NCI-H2227 (cell line): ENCODE measurements around the gene FAM131A.
"Not testable (repeated sequence)": the region's sequence is repeated elsewhere in the genome, so short reads cannot be mapped to it uniquely, and the experiment has no call there.

Experiments
- DNase-seq: peaks from one replicate; lab custom pipeline; 2025; ENCODE audit not compliant: unreplicated experiment; lab: John Stamatoyannopoulos, UW

Gene FAM131A

DNA sequence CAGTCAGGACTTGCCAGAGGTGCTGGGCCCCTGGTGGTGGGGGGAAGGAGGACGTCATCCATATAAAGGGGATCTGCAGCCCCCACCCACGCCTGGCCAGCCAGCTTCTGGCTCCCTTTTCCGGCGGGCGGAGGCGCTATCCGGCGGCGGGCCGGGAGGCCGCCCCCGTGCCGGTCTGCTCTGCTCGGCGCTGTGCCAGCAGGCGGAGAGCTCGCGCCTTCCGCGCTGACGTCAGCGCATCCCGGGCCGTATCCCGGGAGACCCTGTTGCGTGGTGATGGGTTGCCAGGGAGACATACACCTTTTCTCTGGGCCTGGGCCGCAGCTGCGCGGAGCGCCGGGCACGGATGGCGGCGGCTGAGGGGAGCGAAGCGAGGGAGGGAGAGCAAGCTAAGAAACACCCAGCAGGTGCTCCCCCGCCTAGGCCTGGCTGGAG is 1.1 kb downstream of the FAM131A start:
- DNase-seq, result peak; percentile 98

DNA sequence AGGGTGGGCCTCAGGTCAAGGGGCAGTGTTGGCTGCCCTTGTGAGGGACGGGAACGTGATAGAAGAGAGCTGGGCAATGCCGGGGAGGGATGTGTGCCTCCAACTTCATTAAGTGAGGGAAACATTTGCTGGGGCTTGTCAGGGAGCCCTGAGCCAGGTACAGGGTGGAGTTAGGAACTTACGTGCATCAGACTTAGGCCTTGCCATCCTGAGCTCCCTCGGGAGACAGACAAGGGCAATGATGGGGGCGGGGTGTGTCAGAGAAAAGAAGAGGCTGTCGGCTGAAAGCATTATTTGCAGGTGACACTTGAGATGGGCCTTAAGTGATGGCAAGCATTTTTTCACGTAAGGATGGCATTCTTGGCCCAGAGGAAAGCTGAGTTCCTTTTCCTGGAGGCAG is 1.6 kb downstream of the FAM131A start:
- DNase-seq, result peak; percentile 71

DNA sequence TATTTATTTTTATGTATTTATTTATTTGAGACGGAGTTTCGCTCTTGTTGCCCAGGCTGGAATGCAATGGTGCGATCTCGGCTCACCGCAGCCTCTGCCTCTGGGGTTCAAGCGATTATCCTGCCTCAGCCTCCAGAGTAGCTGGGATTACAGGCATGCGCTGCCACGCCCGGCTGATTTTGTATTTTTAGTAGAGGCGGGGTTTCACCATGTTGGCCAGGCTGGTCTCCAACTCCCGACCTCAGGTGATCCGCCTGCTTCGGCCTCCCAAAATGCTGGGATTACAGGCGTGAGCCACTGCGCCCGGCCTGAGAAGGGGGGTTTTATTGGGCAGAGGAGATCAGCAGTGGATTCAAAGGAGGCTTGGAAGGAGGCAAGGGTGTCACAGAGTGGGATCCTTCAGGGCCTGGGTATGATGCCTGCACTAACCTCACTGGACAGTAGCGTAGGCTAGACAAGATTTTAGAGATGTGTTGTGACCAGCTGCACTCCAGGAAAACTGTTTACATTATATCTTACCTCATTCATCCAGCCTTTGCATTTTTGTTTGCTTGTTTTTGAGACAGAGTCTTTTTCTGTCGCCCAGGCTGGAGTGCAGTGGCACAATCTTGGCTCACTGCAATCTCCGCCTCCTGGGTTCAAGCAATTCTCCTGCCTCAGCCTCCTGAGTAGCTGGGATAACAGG is 2.2 kb downstream of the FAM131A start:
- DNase-seq, result not testable (repeated sequence)

DNA sequence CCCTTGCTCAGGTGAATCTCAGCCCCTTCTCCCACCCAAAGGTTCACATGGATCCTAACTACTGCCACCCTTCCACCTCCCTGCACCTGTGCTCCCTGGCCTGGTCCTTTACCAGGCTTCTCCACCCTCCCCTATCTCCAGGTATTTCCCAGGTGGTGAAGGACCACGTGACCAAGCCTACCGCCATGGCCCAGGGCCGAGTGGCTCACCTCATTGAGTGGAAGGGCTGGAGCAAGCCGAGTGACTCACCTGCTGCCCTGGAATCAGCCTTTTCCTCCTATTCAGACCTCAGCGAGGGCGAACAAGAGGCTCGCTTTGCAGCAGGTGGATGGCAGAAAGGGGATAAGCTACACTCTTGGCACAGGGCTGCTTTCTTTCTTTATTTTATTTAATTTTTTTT is 4.5 kb downstream of the FAM131A start:
- DNase-seq, result no peak

DNA sequence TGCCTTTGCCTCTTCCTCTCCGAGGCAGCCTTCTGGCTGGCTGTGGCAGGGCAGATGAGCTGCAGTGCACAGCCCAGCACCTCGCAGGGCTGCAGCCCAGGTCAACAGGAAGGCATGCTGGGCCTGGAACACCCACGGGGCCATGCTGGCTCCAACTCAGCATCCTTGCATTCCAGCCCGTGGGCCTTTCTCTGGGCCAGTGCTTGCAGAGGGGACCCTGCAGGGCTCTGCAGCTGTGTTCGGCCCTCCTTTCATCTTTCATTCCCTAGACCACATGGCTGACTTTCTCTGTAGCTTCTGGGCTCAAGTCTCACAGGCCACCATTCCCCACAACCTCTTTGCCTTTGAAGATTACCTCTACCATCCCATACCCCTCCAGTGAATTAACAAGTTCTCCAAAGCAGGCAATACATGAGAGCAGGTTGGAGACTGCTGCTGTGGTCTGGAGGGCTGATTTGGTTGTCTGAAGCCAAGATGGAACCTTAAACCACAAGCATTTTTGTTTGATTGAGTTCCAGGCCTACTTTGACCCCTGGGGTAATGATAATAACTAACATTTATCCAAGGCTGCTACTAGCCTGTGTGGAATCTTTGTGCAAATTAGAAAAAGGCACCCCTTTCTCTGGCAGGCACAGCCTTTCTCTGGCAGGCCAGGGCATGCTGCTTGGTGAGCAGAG is 5.9 kb downstream of the FAM131A start:
- no peak for DNase-seq

DNA sequence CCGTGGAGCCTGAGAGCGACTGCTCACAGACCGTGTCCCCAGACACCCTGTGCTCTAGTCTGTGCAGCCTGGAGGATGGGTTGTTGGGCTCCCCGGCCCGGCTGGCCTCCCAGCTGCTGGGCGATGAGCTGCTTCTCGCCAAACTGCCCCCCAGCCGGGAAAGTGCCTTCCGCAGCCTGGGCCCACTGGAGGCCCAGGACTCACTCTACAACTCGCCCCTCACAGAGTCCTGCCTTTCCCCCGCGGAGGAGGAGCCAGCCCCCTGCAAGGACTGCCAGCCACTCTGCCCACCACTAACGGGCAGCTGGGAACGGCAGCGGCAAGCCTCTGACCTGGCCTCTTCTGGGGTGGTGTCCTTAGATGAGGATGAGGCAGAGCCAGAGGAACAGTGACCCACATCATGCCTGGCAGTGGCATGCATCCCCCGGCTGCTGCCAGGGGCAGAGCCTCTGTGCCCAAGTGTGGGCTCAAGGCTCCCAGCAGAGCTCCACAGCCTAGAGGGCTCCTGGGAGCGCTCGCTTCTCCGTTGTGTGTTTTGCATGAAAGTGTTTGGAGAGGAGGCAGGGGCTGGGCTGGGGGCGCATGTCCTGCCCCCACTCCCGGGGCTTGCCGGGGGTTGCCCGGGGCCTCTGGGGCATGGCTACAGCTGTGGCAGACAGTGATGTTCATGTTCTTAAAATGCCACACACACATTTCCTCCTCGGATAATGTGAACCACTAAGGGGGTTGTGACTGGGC is 7.3 kb downstream of the FAM131A start:
- DNase-seq, result no peak

DNA sequence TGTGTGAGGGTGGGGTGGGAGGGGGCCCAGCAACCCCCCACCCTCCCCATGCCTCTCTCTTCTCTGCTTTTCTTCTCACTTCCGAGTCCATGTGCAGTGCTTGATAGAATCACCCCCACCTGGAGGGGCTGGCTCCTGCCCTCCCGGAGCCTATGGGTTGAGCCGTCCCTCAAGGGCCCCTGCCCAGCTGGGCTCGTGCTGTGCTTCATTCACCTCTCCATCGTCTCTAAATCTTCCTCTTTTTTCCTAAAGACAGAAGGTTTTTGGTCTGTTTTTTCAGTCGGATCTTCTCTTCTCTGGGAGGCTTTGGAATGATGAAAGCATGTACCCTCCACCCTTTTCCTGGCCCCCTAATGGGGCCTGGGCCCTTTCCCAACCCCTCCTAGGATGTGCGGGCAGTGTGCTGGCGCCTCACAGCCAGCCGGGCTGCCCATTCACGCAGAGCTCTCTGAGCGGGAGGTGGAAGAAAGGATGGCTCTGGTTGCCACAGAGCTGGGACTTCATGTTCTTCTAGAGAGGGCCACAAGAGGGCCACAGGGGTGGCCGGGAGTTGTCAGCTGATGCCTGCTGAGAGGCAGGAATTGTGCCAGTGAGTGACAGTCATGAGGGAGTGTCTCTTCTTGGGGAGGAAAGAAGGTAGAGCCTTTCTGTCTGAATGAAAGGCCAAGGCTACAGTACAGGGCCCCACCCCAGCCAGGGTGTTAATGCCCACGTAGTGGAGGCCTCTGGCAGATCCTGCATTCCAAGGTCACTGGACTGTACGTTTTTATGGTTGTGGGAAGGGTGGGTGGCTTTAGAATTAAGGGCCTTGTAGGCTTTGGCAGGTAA is 8.1 kb downstream of the FAM131A start:
- DNase-seq, result peak; percentile 86

DNA sequence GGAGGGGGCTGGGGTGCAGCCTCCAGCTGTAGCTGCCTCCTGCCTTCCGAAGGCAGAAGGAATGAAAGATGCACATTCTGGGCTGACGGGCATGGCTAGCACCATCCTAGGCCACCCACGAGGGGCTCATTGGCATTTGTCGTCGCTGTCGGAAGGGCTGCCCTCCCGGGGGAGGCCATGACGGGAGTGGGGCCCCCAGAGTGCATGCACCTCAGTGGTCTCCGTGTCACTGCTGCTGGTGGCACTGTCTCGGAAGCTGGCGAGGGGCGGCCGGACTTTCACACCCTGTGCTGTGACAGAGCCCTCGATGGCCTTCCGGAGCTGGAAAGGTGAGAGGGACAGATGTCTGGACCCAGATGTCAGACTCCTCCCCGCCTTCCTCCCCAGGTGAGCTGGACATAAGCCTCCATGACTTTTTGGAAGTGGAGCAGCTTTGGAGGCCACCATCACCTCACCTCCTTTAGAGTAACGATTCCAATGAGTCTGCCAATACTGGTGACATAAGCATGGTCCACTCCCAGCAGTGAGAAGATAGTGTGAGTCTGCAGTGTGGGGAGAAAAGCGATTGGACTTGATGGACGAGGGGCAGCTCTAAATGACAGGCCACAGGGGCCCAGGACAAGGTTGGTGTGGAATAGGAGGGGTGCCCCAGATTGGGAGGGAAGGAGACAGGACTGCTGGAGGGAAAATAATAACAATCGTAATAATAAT is 9.2 kb downstream of the FAM131A start:
- no peak for DNase-seq

DNA sequence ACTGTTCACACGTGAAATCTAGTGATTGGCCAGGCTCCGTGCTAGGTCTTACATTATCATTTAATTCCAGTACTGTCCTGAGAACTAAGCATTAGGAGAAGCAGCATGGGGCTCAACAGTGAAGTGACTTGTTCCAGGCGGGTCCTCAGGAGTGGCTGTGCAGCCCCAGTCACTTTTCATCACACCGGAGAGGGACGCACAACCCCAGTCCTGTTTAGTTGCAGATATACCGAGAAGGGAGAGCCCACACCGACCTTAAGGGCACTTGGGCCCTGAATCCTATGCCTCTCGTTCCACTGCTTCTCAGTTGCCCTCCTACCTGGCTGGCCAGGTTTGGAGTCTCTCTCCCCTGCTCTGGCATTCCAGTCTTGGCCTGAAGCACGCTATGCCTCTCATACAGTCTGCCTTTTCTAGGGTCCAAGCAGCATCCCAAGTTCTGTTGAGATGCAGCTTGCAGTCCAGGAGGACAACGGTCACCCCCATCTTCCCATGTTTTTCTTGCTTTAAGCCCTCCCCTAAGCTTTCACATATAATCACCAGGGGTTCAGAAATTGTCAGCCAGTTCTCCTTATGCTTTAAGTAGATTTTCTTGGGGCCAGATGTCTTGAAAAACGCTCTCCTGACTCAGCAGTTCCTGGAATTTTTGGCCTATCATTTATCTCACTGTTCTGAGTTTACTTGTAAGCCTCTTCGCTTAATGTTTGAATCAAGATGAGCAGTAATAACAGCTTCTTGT is 10.1 kb downstream of the FAM131A start:
- DNase-seq, result peak; percentile 35

DNA sequence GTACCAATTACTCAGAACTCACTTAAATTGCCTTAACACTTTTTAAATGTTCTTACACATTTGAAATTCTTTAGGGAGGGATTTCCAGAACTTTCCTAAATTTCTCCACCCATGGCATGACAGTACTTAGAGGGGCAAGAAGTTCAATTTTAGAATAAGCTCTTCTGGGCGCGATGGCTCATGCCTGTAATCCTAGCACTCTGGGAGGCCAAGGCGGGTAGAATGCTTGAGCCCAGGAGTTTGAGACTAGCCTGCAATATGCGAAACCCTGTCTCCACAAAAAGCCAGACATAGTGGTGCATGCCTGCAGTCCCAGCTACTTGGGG is 10.6 kb downstream of the FAM131A start:
- DNase-seq, result no peak

DNA sequence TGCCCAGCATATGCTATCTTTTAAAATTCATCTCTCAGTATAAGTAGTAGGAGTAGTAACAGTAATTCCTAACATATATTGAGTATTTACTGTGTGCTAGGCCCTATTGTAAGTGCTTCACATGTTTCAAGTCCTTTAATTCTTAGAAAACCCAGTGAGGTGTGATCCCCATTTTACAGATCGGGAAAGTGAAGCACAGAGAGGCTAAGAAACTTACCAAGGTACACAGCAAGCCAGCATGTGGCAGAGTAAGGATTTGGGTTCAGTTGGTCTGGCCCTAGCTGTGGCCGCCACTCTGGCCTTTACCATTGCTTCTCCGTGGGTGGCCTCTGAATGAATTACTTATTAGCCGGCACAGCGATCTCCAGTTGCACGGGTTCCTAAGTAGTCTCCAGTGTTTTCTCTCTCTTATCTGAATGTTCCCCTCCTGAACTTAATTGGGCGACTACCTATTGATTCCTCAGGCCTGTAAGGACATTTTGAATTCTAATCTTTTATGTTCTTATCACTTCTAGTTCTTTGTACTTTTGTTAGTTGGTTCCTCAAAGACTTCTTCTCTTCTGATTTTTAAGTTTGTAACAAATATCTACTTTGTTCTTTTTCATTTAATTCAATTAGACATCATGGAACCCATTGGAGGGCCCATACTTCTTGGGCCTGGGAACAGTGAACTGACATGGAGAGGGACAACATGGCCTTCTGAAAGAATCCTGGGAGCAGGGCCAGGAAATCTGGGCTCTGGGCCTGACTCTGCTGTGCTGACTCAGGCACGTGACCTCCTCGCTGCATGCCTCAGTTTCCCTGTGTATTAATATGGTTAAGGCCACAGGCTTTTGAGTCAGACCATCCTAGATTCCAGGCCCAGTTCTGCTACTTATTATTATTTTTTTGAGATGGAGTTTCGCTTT is 12.4 kb downstream of the FAM131A start:
- no peak for DNase-seq

DNA sequence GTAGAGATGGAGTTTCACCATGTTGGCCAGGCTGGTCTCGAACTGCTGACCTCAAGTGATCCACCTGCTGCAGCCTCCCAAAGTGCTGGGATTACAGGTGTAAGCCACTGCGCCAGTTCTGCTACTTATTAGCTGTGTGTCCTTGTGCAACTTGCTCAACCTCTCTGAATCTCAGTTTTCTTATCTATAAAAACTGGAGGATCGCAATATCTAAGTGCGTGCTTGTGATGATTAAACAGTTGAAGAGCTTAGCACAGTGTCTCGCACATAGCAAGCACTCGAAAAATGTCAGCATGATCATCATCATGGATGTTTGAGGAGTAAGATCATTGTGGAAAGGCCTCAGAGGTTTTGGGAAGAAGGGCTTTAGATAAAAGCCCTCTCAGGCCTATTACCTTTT is 13.2 kb downstream of the FAM131A start:
- DNase-seq, result no peak

DNA sequence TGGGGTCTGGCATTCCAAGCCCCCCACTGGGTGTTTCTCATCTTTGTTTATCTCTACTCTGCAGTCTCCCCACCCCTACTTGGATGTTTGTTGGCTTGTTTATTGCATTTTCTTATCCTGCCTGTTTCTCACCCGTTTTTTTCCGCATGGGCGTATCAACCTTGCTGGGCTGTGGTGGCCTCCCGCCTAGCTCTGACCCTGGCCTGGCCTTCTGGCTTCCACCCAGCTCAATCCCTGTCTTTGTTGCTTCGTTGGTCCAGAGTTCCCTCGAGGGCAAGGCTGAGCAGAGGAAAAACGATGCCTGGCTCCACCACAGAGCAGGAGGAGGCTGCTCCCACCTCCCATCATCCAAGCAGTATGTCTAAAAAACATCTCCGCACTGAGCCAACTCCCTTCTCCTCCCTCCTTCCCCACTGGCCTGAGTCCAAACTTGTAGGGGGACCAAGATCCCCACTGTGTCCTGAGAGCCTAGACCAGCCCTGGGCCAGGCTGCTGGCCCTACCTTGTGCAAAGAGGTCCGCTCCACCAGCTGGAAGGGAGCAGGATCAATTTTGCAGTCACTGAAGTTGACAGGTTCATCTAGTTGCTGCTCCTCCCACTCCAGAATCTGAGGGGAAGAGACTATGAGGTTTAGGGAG is 14.2 kb downstream of the FAM131A start:
- DNase-seq, result no peak

DNA sequence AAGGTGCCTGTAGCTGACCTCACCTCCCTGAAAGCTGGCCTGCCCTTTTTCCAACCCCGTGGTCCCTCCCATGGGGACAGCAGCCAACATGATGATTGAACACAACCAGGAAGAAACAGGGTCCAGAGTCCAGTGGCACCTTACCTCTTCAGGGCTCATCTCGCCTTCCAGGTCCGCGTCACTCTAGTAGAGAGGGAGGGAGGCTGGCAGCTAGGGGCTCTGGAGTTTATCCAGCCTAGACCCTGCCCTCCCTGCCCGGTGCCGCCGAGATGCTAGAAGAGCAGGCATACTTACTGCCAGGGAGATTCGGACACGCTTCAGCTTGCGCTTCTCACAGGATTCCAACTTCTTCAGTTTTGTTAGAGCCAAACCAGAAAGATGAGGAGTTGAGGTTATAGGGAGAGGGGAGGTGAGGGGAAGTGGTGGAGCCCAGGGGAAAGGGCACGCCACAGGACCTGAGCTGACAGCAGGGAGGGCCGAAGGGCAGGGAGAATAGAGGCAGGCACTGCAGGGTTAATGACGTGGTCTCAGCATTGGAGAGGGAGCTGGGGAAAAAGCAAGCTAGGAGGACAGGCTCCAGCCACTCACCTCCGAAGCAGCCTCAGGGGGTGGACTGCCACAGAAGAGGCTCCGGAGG is 14.9 kb downstream of the FAM131A start:
- DNase-seq, result no peak

DNA sequence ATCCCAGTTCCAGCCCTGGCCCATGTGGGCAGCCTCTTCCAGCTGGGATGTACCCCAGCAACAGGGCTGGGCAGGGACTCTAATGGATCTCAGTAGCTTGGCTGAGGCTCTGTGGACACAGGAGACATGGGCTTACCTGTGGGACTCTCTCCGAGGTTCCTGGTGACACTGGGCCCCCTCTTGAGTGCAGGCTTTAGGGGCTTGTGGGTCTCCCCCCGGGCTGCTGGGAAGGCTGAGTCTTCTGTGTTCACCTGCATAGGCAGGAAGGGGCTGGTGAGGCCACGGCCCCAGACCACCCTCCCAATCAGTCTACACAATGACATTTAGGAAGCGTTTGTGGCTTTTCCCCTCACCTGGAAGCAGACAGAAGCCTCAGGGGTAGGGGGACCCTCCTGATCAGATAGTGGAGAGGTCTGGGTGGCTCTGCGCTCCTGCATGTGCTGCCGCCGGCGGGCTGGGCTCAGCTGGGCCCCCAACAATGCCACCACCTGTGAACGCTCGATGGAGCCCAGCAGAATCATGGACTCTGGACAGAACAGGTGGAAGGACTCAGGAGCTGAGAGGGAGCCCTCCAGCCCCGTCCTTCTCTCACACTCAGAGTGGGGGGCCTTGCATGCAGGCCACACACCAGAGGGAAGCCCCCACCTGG is 15.6 kb downstream of the FAM131A start:
- no peak for DNase-seq

DNA sequence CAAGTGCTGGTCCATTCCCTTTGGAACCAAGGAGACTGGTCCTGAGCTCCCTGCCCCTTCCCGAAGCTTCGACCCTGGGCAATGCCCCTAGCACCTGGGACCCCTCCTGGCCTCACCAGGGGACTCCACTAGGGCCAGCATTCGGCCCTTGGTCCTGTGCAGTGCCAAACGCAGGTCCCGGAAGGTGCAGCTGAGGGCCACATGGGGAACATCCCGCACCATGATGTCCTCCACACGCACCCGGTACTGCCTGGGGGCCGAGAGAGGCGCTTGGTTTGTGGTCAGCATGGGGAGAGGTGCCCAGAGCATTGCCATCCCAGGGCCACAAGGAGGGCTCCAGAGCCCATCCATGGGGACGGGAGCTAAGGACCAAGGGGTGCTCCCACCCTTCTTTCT is 16.1 kb downstream of the FAM131A start:
- no peak for DNase-seq

DNA sequence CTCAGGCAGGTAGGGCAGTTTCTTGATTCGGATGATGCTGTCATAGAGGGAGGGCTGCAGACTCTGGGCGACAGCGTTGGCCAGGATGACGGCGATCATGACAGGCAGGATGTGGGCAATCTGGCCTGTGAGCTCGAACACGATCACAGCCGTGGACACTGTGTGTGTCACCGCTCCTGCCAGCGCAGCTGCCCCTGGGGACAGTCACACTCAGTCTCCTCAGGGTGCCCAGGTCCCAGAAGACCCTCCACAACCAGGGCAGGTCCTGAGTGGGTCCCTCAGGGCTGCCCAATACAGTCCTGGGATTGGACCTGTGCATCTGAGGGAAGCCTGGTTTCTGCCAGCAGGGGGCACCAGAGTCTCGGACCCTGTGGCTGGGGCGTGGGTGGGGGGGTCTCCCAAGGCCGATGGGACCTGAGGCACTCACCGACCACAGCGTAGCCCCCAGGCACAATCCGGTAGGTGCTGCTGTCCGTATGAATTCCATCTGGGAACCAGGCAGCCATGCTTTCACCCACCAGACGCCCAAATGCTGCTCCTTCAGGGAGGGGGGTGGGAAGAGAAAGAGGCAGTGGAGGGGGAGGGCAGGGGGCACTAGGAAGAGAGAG is 16.8 kb downstream of the FAM131A start:
- peak; percentile 69 for DNase-seq
